GM12892 (cell line): ENCODE measurements around the gene CCDC149.
"Not testable (repeated sequence)": the region's sequence is repeated elsewhere in the genome, so short reads cannot be mapped to it uniquely, and the experiment has no call there.

Experiments
- DNase-seq: peaks from one replicate; pipeline ENCODE4 v3.0.0; 2011; ENCODE audit not compliant: insufficient read length
- FAIRE-seq: peaks from 2 replicates; lab custom pipeline; 2011; peaks lifted over from hg19 to GRCh38; lab: Jason Lieb, UNC
- POLR2A ChIP-seq: IDR thresholded peaks from 2 replicates; pipeline ENCODE4 v1.6.1; 2011; ENCODE audit warnings: low read depth, low read length, control low read depth
- POLR2AphosphoS5 ChIP-seq: IDR thresholded peaks from 2 replicates; pipeline ENCODE4 v1.6.1; 2011; ENCODE audit warnings: low read depth, low read length, control low read depth
- TAF1 ChIP-seq: IDR thresholded peaks from 2 replicates; pipeline ENCODE4 v1.6.1; 2011; ENCODE audit warnings: low read depth, mild to moderate bottlenecking, control low read depth, low read length, borderline replicate concordance

Gene CCDC149

GRCh38 chr4:24914460-24914859 lies 1.6 kb upstream of the CCDC149 start:
- DNase-seq (no peak), FAIRE-seq (no peak)
- TF ChIP-seq TAF1 (no peak), POLR2AphosphoS5 (no peak), POLR2A (no peak)

- no peak for DNase-seq
- FAIRE-seq = no peak
- TF ChIP-seq POLR2A (no peak), TAF1 (no peak), POLR2AphosphoS5 (no peak)
Measured at GRCh38 chr4:24913119-24913485, 260 bp upstream of the CCDC149 start.

- DNase-seq (no peak), FAIRE-seq (no peak)
- TF ChIP-seq POLR2A (no peak), POLR2AphosphoS5 (no peak), TAF1 (no peak)
Measured at GRCh38 chr4:24910499-24910898, 2.3 kb downstream of the CCDC149 start.

GRCh38 chr4:24909606-24910005 lies 3.2 kb downstream of the CCDC149 start:
- not testable (repeated sequence) for DNase-seq, FAIRE-seq

GRCh38 chr4:24897639-24898038 lies 15.2 kb downstream of the CCDC149 start:
- DNase-seq (no peak), FAIRE-seq (no peak)
- no peak for TF ChIP-seq POLR2AphosphoS5
- TF ChIP-seq TAF1 = no peak
- no peak for TF ChIP-seq POLR2A

- FAIRE-seq (no peak), DNase-seq (no peak)
- TF ChIP-seq POLR2A = no peak
- TF ChIP-seq TAF1 = no peak
- TF ChIP-seq POLR2AphosphoS5 = no peak
Measured at GRCh38 chr4:24896977-24897376, 15.9 kb downstream of the CCDC149 start.

GRCh38 chr4:24896056-24896455 lies 16.8 kb downstream of the CCDC149 start:
- TF ChIP-seq TAF1 (no peak), POLR2AphosphoS5 (no peak), POLR2A (no peak)
- FAIRE-seq (no peak), DNase-seq (no peak)

- TF ChIP-seq POLR2AphosphoS5 (no peak), POLR2A (no peak), TAF1 (no peak)
- FAIRE-seq = no peak
- DNase-seq = no peak
Measured at GRCh38 chr4:24895461-24895860, 17.4 kb downstream of the CCDC149 start.

- TF ChIP-seq POLR2AphosphoS5 = no peak
- no peak for TF ChIP-seq TAF1
- FAIRE-seq = no peak
- no peak for DNase-seq
Measured at GRCh38 chr4:24894846-24895245, 18.0 kb downstream of the CCDC149 start.

- TF ChIP-seq POLR2AphosphoS5 (no peak), POLR2A (no peak), TAF1 (no peak)
- FAIRE-seq = no peak
- no peak for DNase-seq
Measured at GRCh38 chr4:24894243-24894642, 18.6 kb downstream of the CCDC149 start.

- DNase-seq (no peak), FAIRE-seq (no peak)
- TF ChIP-seq POLR2AphosphoS5 (no peak), POLR2A (no peak), TAF1 (no peak)
Measured at GRCh38 chr4:24892778-24893177, 20.1 kb downstream of the CCDC149 start.

GRCh38 chr4:24892278-24892677 lies 20.6 kb downstream of the CCDC149 start:
- no peak for FAIRE-seq
- TF ChIP-seq POLR2AphosphoS5 (no peak), TAF1 (no peak)

GRCh38 chr4:24890561-24891126 lies 22.2 kb downstream of the CCDC149 start:
- TF ChIP-seq POLR2AphosphoS5 (no peak), TAF1 (no peak), POLR2A (no peak)
- DNase-seq (no peak), FAIRE-seq (no peak)

More at GRCh38 chr4:24892278-24892677, 20.6 kb downstream of the CCDC149 start:
- DNase-seq = no peak
